HG03521 (cell line): ENCODE data around the gene ATXN7.

Experiments used
- ATAC-seq: cut with Tn5 transposase; IDR thresholded peaks from one replicate; pipeline ENCODE4 v1.9.1; 2021; ENCODE audit warnings: mild to moderate bottlenecking, moderate library complexity; ENCODE audit not compliant: unreplicated experiment

ATXN7 gene

GRCh38 chr3:63900459-63900858 is 36.8 kb downstream of the ATXN7 start:
- no peak for ATAC-seq

GRCh38 chr3:63905731-63906620 is 42.3 kb downstream of the ATXN7 start:
- no peak for ATAC-seq

DNA sequence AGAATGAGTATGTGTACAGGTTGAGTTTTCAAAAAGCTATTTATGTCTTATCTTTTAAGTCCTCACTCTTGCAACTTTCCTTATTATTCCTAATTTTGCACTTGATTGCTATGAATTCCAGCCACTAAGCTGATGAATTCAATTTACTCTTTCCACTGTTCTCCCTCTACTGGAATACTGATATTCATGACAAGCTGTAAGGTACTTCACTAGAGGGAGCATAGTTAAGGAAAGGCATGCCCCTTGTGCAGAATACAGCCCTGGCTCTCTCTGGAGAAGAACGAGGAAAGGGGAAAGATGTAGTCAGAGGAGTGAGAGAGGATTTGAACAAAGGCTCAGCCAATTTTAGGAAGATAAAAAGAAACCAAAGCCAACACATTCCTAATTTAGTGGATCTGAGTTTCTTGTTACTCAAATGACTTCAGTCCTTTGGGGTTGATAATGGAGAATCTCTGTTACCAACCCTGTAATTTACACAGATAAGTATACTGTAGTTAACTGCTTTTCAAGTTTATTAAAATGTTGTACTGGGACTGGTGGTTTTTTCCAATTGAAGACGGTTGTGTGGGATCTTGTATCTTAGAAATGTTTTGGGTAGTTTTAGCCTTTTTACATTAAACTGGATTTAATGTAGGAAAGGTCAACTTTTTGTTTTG is 44.5 kb downstream of the ATXN7 start:
- ATAC-seq, result no peak

DNA sequence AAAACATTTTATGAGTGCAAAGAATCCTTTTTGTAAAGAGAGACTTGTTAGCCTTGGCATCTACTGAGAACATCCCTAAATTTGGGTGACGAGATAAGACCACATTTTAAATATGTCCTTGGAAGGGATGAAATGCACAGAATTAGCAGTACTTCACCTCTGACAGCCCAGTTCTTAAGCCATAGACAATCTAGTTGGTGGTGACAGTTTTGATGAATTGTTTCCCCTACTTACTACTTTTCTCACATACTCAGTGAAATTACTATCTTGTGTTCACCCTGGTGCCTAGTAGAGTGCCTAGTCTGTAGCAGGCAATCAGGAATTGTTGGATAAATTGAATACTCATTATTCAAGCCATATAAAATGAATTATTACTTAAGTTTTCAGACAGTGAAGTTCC is 45.1 kb downstream of the ATXN7 start:
- no peak for ATAC-seq

- ATAC-seq, result no peak
Observed at GRCh38 chr3:63909431-63909830, 45.8 kb downstream of the ATXN7 start.

- no peak for ATAC-seq
Observed at GRCh38 chr3:63910001-63910400, 46.3 kb downstream of the ATXN7 start.

DNA sequence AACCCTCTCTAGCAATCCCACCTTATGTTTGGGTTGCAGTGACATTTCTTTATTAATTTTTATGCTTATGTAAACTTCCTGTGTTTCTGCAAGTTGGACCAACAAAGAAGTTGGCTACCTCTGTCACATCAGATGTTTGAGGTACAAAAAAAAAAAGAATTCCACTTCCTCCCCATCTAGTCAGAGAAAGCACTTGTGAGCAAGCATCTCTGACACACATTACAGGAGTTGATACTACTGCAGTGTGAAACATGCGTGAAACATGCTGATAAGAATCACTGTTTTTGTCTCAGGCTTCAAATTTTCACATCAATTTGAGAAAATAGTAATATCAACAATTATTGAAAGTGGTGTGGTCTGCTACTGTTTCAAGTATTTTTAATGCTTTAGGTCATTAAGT is 47.2 kb downstream of the ATXN7 start:
- no peak for ATAC-seq

- no peak for ATAC-seq
Observed at GRCh38 chr3:63911509-63911872, 47.8 kb downstream of the ATXN7 start.

DNA sequence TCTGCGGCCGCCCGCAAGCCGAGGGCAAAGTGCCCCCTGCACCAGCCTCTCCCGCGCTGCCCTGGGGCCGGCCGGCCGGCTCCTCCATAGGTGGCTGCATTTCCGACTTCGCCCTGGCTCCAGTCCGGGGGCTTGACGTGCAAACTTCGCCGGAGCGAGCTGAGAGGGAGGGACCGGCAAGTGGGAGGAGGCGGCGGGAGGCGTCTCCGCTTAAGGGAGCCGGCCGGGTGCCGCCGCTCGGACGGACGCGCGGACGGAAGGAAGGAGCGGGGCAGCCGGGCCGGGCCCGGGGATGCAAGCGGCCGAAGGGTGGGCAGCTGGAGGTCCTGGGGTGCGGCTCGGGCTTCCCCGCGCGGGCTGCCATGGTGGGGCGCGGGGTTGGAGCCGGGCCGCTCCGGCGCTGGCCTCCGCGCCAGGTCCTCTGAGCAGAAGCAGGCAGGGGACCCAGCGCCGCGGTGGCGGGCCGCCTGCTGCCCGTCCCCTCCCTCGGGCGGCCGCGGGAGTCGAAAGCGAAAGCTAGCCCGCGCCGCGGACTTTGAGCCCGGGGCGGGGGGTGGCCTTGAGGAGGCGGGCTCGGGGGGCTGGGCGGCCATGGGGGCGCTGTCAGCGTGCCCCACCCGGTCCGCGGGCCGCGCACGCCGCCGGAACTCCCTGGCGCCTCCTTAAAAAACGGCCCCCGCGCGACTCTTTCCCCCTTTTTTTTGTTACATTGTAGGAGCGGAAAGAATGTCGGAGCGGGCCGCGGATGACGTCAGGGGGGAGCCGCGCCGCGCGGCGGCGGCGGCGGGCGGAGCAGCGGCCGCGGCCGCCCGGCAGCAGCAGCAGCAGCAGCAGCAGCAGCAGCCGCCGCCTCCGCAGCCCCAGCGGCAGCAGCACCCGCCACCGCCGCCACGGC is 48.5 kb downstream of the ATXN7 start, which contains the start of gene SCAANT1:
Gene SCAANT1, minus strand, starts transcription at position 511 of the 895 bp plus-strand sequence.
- peak; percentile 76 for ATAC-seq

- peak; percentile 10 for ATAC-seq
Observed at GRCh38 chr3:63912768-63913588, 49.3 kb downstream of the ATXN7 start.

- no peak for ATAC-seq
Observed at GRCh38 chr3:63914312-63914711, 50.6 kb downstream of the ATXN7 start.

GRCh38 chr3:63918321-63918720 is 54.7 kb downstream of the ATXN7 start:
- no peak for ATAC-seq

GRCh38 chr3:63920001-63920400 is 56.3 kb downstream of the ATXN7 start:
- no peak for ATAC-seq

GRCh38 chr3:63921741-63922482 is 58.2 kb downstream of the ATXN7 start:
- peak; percentile 62 for ATAC-seq

- ATAC-seq, result no peak
Observed at GRCh38 chr3:63922491-63923199, 59.0 kb downstream of the ATXN7 start.

DNA sequence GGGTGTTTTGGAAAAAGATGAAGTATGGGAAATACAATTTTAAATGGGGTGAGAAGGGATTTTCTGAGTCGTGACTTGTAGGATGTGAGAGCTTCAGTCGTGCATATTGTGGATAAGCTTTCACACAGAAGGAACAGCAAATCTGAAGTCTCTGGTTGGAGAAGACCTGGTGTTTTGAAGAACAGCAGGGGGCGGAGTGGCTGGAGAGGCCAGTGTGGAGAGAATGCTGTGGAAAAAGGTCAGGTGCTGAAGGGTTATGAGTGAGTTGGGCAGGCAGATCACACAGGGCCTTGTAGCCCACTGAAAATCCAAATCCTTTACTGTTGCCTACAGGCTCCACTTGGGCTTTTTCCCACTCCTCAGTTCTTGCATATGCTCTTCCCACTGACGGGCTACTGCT is 62.6 kb downstream of the ATXN7 start:
- no peak for ATAC-seq

GRCh38 chr3:63927422-63928280 is 64.0 kb downstream of the ATXN7 start:
- ATAC-seq, result peak; percentile 87

GRCh38 chr3:63931290-63931689 is 67.6 kb downstream of the ATXN7 start:
- no peak for ATAC-seq
